Psoas muscle (tissue), 8 donors: ENCODE measurements around the gene TOP3A. TPM values are rescaled to one million over a fixed set of nuclear protein-coding genes. Genes with fewer than 3 reads are reported as not detected.

Source experiments
- ATAC-seq, 4 donors: fragments of 200-7000 bp; cut with Tn5 transposase; one replicate each; pipeline ENCODE4 v1.9.1; 2020; ENCODE audit warnings: moderate library complexity in 3 of 4, mild to moderate bottlenecking in 2 of 4
- DNase-seq, 2 donors: peaks; one replicate each; pipeline ENCODE4 v3.0.0-alpha.2; 2020
- H3K27ac ChIP-seq: fragments of 200-600 bp; one replicate; pipeline ENCODE4 v1.8.0; 2022
- H3K27me3 ChIP-seq, 3 donors: fragments of 200-600 bp in 1 of 3; one replicate each; pipeline versions ENCODE4 v1.6.1 to v1.8.0; 2013 to 2022; ENCODE audit warnings: low read length in 2 of 3, mild to moderate bottlenecking in 2 of 3, moderate library complexity in 1 of 3; ENCODE audit not compliant: insufficient read depth in 3 of 3
- H3K36me3 ChIP-seq, 2 donors: fragments of 200-600 bp in 1 of 2; one replicate each; pipeline versions ENCODE4 v1.6.1 to v1.8.0; 2013 to 2022; ENCODE audit warnings: low read depth in 1 of 2, mild to moderate bottlenecking in 1 of 2, moderate library complexity in 1 of 2; ENCODE audit not compliant: insufficient read depth in 1 of 2
- H3K4me1 ChIP-seq: fragments of 200-600 bp; one replicate; pipeline ENCODE4 v1.8.0; 2022
- H3K4me3 ChIP-seq: fragments of 200-600 bp; one replicate; pipeline ENCODE4 v1.8.0; 2022; ENCODE audit warnings: mild to moderate bottlenecking
- H3K9me3 ChIP-seq: fragments of 200-600 bp; one replicate; pipeline ENCODE4 v1.8.0; 2022
- WGBS, 3 donors: extraction: QIAGEN DNeasy Blood & Tissue Kit; methylation state at CpG; one replicate each; pipeline versions ENCODE4 v1.1.6 to v1.1.7; 2013; 5-methylcytosine and 5-hydroxymethylcytosine counted together
- intact Hi-C, 2 donors: fragments of 100-400 bp; cut with DNase I; formaldehyde crosslinking; loops; one replicate each; pipeline versions ENCODE4 v1.11.0 to v1.14.2; 2022
- polyA plus RNA-seq, 3 donors: library from polyadenylated mRNA; stranded (reverse); fragments of 200-250 nt; gene quantifications; one replicate each; pipeline ENCODE4 v1.2.3, GENCODE V29; 2013
- total RNA-seq, 4 donors: library from RNA; stranded (reverse); fragmentation: NEBNext Ultra II Directional in 2 of 4; extraction: Animal tissue kit (Norgen Biotek cat#: 25700) in 2 of 4; gene quantifications; one replicate each; pipeline versions ENCODE4 v1.2.1 to v1.2.4, GENCODE V29; 2021 to 2023
- TF ChIP-seq, protein P1 (sequence below): fragments of 200-600 bp; IDR thresholded peaks from one replicate; pipeline ENCODE4 v1.8.0; 2022; ENCODE audit warnings: antibody characterized with exemption
- donor health status: healthy with polysubstance abuse.
- donor health status: DM: no; HTN: no; CAD: no; lungs with moderate emphysema.
- donor health status: Bipolar disorder and iron deficiency.
- donor health status: healthy.
- donor health status: DM: yes; HTN: yes; CAD: no.
- donor health status: DM: no; HTN: no; CAD: no.
- donor health status: DM: no; HTN: no; CAD: no.
- donor health status: DM: yes; HTN: yes; CAD: no.

Gene TOP3A
- total and polyA plus RNA-seq, 7 donors = 8.8 to 24.3 (median 13.6) TPM

DNA sequence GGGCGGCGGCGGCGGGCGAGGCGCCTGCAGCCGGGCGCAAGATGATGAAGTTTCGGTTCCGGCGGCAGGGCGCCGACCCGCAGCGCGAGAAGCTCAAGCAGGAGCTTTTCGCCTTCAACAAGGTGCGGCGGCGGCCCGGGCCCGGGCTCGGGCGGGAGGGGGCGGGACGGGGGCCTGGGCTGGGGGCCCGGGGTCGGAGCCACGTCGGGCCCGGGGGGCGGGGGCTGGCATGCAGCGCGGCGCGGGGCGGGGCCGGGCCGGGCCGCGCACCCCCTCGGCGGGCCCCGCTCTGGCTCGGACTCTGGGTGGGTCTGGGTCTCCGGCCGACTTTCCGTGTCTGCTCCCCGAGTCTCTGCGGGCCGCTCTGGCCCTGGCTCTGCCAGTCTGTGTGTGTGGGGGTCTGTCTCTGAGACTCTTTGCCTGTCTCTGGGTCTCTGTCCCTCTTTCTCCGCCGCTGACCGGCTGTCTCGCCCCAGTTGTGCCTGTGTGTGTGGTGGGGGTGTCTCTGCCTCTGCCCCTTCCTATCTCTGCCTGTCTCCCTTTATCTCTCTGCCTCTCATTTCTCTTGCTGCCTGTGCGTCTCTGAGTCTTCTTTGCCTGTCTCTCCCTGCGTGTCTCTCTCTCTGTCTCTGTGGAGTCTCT is 89.0 kb downstream of the TOP3A start:
- Histone ChIP-seq H3K27me3 (no peaks in the 10 kb centered on the region), H3K27ac (peak overlapping the region; percentile 46), H3K9me3 (no peaks in the 10 kb centered on the region), H3K36me3 (no peaks in the 10 kb centered on the region), H3K4me3 (peak overlapping the region; percentile 71), H3K4me1 (peaks cover 11% of the 10 kb centered on the region)
- WGBS, 3 donors = 0 to 3% (median 0%) methylated on average over 8 to 57 of the region's 57 CpGs
- DNase-seq = peak in 1 of 2 donors; percentile 40
- TF ChIP-seq, protein P1, sequence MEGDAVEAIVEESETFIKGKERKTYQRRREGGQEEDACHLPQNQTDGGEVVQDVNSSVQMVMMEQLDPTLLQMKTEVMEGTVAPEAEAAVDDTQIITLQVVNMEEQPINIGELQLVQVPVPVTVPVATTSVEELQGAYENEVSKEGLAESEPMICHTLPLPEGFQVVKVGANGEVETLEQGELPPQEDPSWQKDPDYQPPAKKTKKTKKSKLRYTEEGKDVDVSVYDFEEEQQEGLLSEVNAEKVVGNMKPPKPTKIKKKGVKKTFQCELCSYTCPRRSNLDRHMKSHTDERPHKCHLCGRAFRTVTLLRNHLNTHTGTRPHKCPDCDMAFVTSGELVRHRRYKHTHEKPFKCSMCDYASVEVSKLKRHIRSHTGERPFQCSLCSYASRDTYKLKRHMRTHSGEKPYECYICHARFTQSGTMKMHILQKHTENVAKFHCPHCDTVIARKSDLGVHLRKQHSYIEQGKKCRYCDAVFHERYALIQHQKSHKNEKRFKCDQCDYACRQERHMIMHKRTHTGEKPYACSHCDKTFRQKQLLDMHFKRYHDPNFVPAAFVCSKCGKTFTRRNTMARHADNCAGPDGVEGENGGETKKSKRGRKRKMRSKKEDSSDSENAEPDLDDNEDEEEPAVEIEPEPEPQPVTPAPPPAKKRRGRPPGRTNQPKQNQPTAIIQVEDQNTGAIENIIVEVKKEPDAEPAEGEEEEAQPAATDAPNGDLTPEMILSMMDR = no peak
- ATAC-seq = peak in 1 of 4 donors; percentile 12
- intact Hi-C loops = loop anchor here in 1 of 2 donors (5.0 kb wide), 1 partner anchor 87 kb away; the partner anchor contains the start of gene TOP3A

DNA sequence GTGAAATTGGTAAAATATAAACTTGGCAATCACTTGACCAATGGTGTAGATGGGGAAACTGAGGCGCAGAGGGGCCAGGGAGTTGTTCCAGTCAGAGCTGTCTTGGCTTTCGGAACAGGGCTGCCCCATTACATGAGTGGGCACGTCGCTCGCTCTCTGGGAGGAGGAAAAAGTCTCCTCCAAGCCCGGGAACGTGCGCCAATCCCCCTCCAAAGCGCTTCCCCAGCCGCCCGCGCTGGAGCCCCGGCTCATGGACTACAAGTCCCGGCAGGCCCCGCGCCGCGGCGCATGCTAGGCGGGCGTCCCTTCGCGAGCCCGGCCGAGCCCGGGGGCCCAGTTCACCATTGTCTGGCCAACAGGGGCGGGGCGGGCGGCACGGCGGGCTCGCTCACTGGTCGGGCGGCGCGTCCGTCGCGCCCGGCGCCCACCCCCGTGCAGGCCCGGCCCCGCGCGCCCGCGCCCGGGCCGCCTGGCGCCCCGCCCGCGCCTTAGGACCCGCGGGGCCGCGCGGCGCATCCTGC is 89.6 kb downstream of the TOP3A start, which contains the start of gene LLGL1:
Gene LLGL1, plus strand, starts transcription at position 515 of the 521 bp plus-strand sequence. CDS start 48 bp downstream, outside the sequence.
- H3K4me3 ChIP-seq = peak within 1 kb of the TSS; percentile 71
- WGBS, 3 donors = 0 to 1% (median 1%) methylated on average over 26 to 60 of the region's 60 CpGs
- intact Hi-C loops = loop anchor here in 1 of 2 donors (5.0 kb wide), 1 partner anchor 87 kb away; the partner anchor contains the start of gene TOP3A
- H3K27me3 ChIP-seq = no peaks in the 10 kb centered on the region
- H3K36me3 ChIP-seq = no peaks in the 10 kb centered on the region
- H3K4me1 ChIP-seq = peaks cover 11% of the 10 kb centered on the region
- DNase-seq = peak; percentile 98 to 99
- peak; percentile 97 to 99 (median 98) for ATAC-seq
- peak within 1 kb of the TSS; percentile 65 for H3K27ac ChIP-seq
- TF ChIP-seq, protein P1 = no peak
- no peaks in the 10 kb centered on the region for H3K9me3 ChIP-seq

GRCh38 chr17:18224387-18225120 is 90.2 kb downstream of the TOP3A start:
- no peaks in the 10 kb centered on the region for H3K27me3 ChIP-seq
- H3K4me3 ChIP-seq = peak overlapping the region; percentile 65
- no peaks in the 10 kb centered on the region for H3K9me3 ChIP-seq
- H3K4me1 ChIP-seq = peaks cover 11% of the 10 kb centered on the region
- WGBS, 3 donors = 46 to 52% (median 49%) methylated on average over 20 to 23 of the region's 23 CpGs
- H3K27ac ChIP-seq = peak overlapping the region; percentile 65
- no peaks in the 10 kb centered on the region for H3K36me3 ChIP-seq
- intact Hi-C loops = loop anchor here in 1 of 2 donors (5.0 kb wide), 1 partner anchor 88 kb away; the partner anchor contains the start of gene TOP3A
- DNase-seq = peak in 1 of 2 donors; percentile 53
- peak in 2 of 4 donors; percentile 5 to 29 for ATAC-seq
- TF ChIP-seq, protein P1 = no peak

DNA sequence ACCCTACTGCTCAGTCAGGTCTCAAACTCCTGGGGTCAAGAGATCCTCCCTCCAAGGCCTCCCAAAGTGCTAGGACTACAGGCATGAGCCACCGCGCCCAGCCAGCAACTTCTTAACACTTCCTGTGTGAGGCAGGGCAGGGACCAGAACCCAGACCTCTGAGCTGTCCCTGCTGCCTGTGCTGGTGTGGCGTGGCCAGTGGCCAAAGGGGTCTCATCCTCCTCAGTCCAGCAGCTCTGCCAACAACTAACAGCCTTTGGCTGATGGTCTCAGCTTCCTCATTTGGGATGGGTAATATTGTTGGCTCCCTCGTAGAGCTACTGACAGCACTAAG is 90.8 kb downstream of the TOP3A start:
- peak overlapping the region; percentile 65 for H3K27ac ChIP-seq
- H3K9me3 ChIP-seq = no peaks in the 10 kb centered on the region
- H3K27me3 ChIP-seq = no peaks in the 10 kb centered on the region
- DNase-seq = no peak
- intact Hi-C loops = no loop called here
- TF ChIP-seq, protein P1 = no peak
- 90 to 96% (median 92%) methylated on average over 4 of the region's 4 CpGs for WGBS, 3 donors
- no peaks in the 10 kb centered on the region for H3K36me3 ChIP-seq
- H3K4me1 ChIP-seq = peaks cover 11% of the 10 kb centered on the region
- no peak overlapping the region for H3K4me3 ChIP-seq
- ATAC-seq = no peak

Other genes with a start within 250 kb of the TOP3A start
- 10 to 100 TPM; 23.7 to 33.5 (median 27.9) TPM for gene DRG2, start 227.0 kb downstream of the TOP3A start, total RNA-seq
- gene DRG2, start 227.0 kb downstream of the TOP3A start, polyA plus RNA-seq = 10 to 100 TPM; 23.9 to 33.2 (median 30.6) TPM
- gene MYO15A, start 206.2 kb downstream of the TOP3A start, total RNA-seq = under 1 TPM; 0.15 to 0.76 (median 0.44) TPM
- gene MYO15A, start 206.2 kb downstream of the TOP3A start, polyA plus RNA-seq = under 1 TPM; 0.10 to 0.44 (median 0.17) TPM
- 100 to 1,000 TPM; 202 to 219 (median 211) TPM for gene ALKBH5, start 131.2 kb downstream of the TOP3A start, total RNA-seq
- 100 to 1,000 TPM in 2 of 3 donors, 10 to 100 TPM in 1; 91.7 to 235 (median 111) TPM for gene ALKBH5, start 131.2 kb downstream of the TOP3A start, polyA plus RNA-seq
- 1 to 10 TPM; 6.6 to 9.4 (median 8.5) TPM for gene LLGL1, start 89.4 kb downstream of the TOP3A start, total RNA-seq
- 1 to 10 TPM; 5.1 to 9.5 (median 6.2) TPM for gene LLGL1, start 89.4 kb downstream of the TOP3A start, polyA plus RNA-seq
- gene FLII, start 56.3 kb downstream of the TOP3A start, total RNA-seq = 100 to 1,000 TPM; 517 to 816 (median 599) TPM
- 100 to 1,000 TPM; 379 to 491 (median 476) TPM for gene FLII, start 56.3 kb downstream of the TOP3A start, polyA plus RNA-seq
- 10 to 100 TPM; 14.3 to 28.4 (median 22.0) TPM for gene MIEF2, start 54.3 kb downstream of the TOP3A start, total RNA-seq
- gene MIEF2, start 54.3 kb downstream of the TOP3A start, polyA plus RNA-seq = 10 to 100 TPM in 2 of 3 donors, 1 to 10 TPM in 1; 8.1 to 18.4 (median 11.6) TPM
- 10 to 100 TPM in 3 of 4 donors, 1 to 10 TPM in 1; 8.0 to 14.4 (median 12.2) TPM for gene SMCR8, start 299 bp upstream of the TOP3A start, total RNA-seq
- 10 to 100 TPM in 1 of 3 donors, 1 to 10 TPM in 2; 3.9 to 23.4 (median 6.8) TPM for gene SMCR8, start 299 bp upstream of the TOP3A start, polyA plus RNA-seq
- 10 to 100 TPM; 11.9 to 15.1 (median 14.4) TPM for gene SHMT1, start 48.6 kb upstream of the TOP3A start, total RNA-seq
- 10 to 100 TPM in 2 of 3 donors, 1 to 10 TPM in 1; 8.3 to 20.8 (median 12.4) TPM for gene SHMT1, start 48.6 kb upstream of the TOP3A start, polyA plus RNA-seq
- not detected for gene EVPLL, start 62.8 kb upstream of the TOP3A start, total RNA-seq
- gene EVPLL, start 62.8 kb upstream of the TOP3A start, polyA plus RNA-seq = under 1 TPM in 1 of 3 donors, not detected in 2; 0.03 TPM
- gene LGALS9C, start 161.8 kb upstream of the TOP3A start, total RNA-seq = 1 to 10 TPM in 1 of 4 donors, not detected in 3; 1.0 TPM
- gene LGALS9C, start 161.8 kb upstream of the TOP3A start, polyA plus RNA-seq = under 1 TPM in 1 of 3 donors, not detected in 2; 0.04 TPM